Fibroblast of skin of back (primary cell): ENCODE measurements around the gene F9. TPM values are rescaled to one million over a fixed set of nuclear protein-coding genes. Genes with fewer than 3 reads are reported as not detected.
"Not testable (repeated sequence)": the region's sequence is repeated elsewhere in the genome, so short reads cannot be mapped to it uniquely, and the experiment has no call there.

Experiments used
- DNase-seq: peaks from one replicate; pipeline ENCODE4 v3.0.0-alpha.2; 2013
- polyA plus RNA-seq, 2 experiments: library from polyadenylated mRNA; unstranded; fragments of 120-200 nt; gene quantifications; one replicate each; pipeline ENCODE4 v1.2.1, GENCODE V29; 2013; ENCODE audit not compliant: insufficient read length in 2 of 2

The F9 gene
- not detected for polyA plus RNA-seq (2013, experiment 1 of 2; ENCODE audit: insufficient read length)
- not detected for polyA plus RNA-seq (2013, experiment 2 of 2; ENCODE audit: insufficient read length)

GRCh38 chrX:139530550-139530949, at the start of gene F9:
Gene F9, plus strand, starts transcription at chrX:139530739. Its CDS starts 26 bp downstream, at chrX:139530765.
- DNase-seq = no peak

GRCh38 chrX:139483699-139484098, 46.8 kb upstream of the F9 start:
- no peak for DNase-seq

DNA sequence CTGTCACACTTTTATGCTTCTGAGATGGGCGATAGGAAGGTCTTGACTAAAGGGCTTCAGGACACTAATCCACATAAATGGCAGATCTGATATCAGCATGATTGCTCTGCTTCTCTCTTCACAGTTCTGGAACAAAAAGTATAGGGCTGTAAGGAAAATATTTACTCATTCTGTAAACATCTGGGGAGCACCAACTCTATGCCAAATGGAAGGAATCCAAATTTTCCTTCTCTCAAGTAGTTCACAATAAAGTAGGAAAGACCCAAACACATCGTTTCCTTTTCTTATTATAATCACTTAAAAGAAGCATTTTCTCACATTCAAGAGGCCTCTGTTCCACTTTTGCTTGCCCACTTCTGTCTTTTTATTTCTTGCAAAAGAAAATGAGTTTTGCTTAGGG, 45.9 kb upstream of the F9 start:
- DNase-seq = no peak

DNA sequence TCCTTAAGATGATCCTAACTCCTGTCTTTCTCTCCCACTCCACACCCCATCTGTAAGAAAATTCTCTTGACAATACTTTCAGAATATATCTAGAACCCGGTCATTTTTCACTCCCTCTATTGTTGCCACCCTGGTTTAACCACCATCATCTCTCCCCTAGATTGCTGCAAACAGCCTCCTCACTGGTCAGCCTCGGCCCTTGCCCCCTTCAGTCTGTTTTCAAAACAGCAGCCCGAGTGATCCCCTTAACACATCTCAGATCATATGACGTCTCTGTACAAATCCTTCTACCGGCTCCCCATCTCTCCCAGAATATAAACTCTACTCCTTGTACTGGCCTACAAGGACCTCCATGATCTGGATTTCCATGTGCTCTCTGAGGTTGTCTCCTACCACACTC, 35.2 kb upstream of the F9 start:
- DNase-seq = no peak

- no peak for DNase-seq
Observed at GRCh38 chrX:139506333-139506732, 24.2 kb upstream of the F9 start.

DNA sequence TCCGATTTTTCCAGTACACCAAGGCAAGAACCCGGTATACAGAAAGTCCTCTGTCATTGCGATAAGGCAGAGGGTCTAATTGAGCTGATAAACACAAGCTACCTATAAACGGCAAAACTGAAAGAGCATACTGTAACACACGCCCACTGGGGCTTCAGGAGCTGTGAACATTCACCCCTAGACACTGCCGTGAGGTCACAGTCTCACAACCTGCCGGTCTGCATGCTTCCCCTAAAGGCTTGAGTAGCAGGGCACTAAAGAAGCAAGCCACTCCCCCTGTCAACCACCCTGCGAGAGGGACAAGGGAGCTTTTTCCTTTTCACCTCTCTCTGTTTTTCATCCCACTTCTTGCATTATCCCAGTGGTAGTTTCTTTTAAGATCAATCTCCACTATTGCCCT, 22.4 kb upstream of the F9 start:
- DNase-seq = no peak

GRCh38 chrX:139518475-139518874, 12.1 kb upstream of the F9 start:
- DNase-seq = no peak

DNA sequence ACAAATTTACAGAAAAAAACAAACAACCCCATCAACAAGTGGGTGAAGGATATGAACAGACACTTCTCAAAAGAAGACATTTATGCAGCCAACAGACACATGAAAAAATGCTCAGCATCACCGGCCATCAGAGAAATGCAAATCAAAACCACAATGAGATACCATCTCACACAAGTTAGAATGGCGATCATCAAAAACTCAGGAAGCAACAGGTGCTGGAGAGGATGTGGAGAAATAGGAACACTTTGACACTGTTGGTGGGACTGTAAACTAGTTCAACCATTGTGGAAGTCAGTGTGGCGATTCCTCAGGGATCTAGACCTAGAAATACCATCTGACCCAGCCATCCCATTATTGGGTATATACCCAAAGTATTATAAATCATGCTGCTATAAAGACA, 1.7 kb upstream of the F9 start:
- DNase-seq = not testable (repeated sequence)

DNA sequence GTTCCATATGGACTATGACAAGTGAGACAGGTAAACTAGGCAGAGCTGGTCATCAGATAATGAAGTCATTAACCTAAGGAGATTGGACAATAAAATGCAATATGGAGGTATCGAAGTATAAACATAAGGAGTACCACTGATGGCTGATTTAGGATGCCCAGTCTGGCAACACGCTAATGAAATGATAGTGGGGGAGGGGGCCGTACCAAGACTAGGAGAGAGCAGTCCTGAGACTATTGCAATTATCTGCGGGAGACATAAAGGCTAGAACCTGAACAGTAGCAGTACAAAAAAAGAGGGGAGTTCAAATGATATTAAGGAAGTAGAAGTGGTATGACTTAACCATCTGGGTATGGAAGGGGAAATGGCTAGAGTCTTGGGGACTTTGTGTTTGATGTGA, 2.3 kb downstream of the F9 start:
- DNase-seq = no peak

GRCh38 chrX:139533444-139533843, 2.9 kb downstream of the F9 start:
- DNase-seq = no peak

DNA sequence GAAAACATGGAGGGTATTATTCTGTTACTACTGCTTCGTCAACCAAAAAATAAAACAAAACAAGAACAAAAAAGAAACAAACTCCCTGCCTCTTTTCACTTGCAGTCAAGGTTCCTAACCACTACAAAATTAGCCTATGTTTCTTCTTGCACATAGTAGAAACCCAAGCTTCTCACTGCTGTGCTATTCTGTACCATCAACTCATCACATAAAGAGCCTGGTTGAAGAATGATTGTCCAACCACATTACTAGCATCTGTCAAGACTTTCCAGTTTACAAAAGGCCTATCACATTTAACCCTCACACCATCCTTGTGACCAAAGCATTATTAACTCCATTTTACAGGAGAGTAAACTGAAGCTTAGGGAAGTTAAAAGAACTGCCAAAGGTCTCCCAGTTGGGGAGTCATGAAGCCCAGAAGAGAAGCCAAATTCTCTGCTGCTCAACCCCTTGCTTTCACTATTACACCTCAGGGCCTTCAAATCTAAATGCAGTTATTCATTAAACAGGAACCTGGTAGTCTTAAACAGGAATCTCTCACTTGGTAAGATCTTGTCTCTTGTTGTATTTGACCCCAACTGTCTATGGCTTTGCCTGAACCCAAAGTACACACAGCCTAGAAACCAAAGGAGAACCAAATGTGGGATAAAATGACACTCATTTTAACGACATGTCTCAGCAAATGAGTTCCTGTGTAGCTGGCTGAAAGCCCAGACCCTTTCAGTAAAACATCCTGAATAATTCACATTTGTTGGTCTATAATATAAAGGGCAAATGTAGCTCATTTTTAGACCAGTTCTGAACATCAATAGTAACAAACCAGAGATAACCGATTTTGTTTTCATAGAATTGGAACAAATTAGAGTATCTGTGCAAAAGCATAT, 8.6 kb downstream of the F9 start:
- no peak for DNase-seq

GRCh38 chrX:139542652-139543051, 12.1 kb downstream of the F9 start:
- DNase-seq = no peak

DNA sequence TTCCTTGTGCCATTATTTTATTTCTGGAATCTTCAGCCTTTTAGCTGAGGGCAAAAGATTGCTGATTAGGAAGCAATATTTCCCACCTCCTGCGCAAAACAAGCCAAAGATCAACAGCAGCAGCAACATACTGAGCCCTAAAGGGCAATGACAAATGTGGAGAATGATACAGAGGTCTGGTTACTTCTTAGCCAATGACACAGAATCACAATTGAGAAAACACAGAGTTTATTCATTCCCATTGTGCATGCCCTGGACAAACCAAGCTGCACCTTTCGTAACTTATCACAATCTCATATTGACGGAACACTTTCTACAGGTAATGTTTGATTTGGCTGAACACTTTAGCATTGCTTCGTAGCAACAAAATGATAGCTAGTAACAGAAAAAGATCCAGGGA, 13.4 kb downstream of the F9 start:
- DNase-seq = no peak

DNA sequence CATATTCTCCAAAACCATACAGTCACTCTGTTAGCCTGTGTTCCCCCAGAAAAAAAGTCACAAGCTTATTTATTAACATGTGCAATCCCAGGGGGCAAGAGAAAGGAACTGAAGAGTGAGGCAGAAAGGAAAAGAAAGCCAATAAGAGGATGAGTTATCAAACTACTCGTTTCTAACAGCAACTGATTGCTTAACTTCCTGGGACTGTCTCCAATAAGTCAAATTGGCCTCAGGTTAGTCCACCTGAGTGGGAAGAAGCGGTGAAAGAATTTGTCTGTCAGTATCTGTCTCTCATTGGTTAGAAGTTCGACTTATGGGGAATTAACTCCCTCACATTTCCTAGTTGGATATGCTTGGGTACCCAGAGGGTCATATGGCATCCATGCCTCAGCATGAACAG, 14.1 kb downstream of the F9 start:
- DNase-seq = no peak

DNA sequence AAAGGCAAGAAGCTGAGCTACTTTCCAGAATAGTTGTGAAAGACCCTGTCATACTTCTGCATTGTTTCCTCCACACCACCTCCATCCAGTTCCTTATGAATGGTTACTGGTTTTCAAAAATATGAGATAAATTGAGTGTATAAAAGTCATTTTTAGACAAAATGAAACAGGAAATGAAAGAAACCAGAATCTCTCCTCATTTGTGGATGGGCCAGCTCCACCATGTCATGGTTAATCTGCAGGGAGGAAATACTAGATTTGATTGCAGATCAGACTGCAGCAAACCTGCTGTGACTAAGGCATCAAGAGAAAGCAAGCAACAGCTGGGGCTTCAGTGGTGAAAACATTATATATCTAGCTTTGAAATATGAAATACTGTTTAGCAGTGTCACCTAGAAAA, 23.8 kb downstream of the F9 start:
- no peak for DNase-seq

- no peak for DNase-seq
Observed at GRCh38 chrX:139554991-139555675, 24.6 kb downstream of the F9 start.

DNA sequence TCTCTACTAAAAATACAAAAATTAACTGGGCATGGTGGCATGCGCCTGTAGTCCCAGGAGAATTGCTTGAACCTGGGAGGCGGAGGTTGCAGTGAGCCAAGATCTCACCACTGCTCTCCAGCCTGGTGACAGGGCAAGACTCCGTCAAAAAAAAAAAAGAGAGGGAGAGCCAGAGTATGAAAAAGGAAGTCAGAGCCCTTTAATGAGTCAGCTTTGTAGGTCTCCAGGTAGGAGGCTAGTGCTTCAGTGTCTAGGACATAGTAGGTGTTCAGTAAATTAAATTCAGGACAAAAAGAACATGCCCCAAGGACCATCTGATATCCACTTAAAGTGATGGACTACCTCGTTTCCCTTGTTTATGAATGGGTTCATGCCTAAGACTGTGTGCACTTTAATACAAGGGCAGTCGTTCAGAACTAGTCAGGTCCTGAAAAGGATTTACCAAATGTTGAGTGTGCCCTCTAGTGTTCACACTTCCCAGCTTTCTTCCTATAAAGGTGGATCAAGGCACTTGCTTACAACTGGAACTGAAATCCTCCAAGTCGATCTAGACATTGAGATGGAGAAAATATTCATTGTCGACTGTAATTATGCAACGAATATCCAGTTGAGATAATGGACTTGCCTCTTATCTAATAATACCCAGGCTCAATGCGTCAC, 29.0 kb downstream of the F9 start:
- peak; percentile 42 for DNase-seq

GRCh38 chrX:139560221-139560620, 29.7 kb downstream of the F9 start:
- peak; percentile 44 for DNase-seq

GRCh38 chrX:139563251-139563650, 32.7 kb downstream of the F9 start:
- no peak for DNase-seq

- no peak for DNase-seq
Observed at GRCh38 chrX:139566981-139567380, 36.4 kb downstream of the F9 start.

GRCh38 chrX:139581068-139581467, 50.5 kb downstream of the F9 start:
- no peak for DNase-seq

GRCh38 chrX:139585613-139586012, 55.1 kb downstream of the F9 start:
- DNase-seq = no peak

- no peak for DNase-seq
Observed at GRCh38 chrX:139596068-139596467, 65.5 kb downstream of the F9 start.
